ENCODE data around the gene NCKAP1.

- TF ChIP-seq, protein P1, sequence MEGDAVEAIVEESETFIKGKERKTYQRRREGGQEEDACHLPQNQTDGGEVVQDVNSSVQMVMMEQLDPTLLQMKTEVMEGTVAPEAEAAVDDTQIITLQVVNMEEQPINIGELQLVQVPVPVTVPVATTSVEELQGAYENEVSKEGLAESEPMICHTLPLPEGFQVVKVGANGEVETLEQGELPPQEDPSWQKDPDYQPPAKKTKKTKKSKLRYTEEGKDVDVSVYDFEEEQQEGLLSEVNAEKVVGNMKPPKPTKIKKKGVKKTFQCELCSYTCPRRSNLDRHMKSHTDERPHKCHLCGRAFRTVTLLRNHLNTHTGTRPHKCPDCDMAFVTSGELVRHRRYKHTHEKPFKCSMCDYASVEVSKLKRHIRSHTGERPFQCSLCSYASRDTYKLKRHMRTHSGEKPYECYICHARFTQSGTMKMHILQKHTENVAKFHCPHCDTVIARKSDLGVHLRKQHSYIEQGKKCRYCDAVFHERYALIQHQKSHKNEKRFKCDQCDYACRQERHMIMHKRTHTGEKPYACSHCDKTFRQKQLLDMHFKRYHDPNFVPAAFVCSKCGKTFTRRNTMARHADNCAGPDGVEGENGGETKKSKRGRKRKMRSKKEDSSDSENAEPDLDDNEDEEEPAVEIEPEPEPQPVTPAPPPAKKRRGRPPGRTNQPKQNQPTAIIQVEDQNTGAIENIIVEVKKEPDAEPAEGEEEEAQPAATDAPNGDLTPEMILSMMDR (IDR thresholded peaks at IDR 0.05) = no peak
- no peak for TF ChIP-seq POLR2A (IDR thresholded peaks at IDR 0.05)
Measured at GRCh38 chr2:183011743-183012142, 26.5 kb downstream of the NCKAP1 start.
